ENCODE measurements around the gene TBPL2.

Gene TBPL2

DNA sequence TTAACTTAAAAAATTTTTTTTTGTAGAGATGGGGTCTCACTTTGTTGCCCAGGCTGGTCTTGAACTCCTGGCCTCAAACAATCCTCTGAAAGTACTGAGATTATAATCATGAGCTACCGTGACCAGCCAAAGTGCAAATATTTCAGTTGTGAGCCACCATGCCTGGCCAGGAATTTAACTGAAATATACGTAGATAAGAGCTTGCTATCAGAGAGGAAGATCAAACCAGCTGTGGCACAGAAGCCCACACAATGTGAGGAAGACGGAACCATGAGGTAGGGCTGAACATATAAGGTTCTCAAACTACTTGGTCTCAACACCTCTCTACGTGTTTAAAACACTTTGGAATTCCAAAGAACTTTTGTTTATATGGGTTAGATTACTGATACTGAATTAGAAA, 57.9 kb downstream of the TBPL2 start:
- DNase-seq (ENCODE audit: low spot score) = no peak
- H3K27ac ChIP-seq = peak overlapping the region; percentile 75
- TF ChIP-seq, protein P1, sequence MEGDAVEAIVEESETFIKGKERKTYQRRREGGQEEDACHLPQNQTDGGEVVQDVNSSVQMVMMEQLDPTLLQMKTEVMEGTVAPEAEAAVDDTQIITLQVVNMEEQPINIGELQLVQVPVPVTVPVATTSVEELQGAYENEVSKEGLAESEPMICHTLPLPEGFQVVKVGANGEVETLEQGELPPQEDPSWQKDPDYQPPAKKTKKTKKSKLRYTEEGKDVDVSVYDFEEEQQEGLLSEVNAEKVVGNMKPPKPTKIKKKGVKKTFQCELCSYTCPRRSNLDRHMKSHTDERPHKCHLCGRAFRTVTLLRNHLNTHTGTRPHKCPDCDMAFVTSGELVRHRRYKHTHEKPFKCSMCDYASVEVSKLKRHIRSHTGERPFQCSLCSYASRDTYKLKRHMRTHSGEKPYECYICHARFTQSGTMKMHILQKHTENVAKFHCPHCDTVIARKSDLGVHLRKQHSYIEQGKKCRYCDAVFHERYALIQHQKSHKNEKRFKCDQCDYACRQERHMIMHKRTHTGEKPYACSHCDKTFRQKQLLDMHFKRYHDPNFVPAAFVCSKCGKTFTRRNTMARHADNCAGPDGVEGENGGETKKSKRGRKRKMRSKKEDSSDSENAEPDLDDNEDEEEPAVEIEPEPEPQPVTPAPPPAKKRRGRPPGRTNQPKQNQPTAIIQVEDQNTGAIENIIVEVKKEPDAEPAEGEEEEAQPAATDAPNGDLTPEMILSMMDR (IDR thresholded peaks at IDR 0.05) = no peak
- no peak overlapping the region for H3K4me3 ChIP-seq

DNA sequence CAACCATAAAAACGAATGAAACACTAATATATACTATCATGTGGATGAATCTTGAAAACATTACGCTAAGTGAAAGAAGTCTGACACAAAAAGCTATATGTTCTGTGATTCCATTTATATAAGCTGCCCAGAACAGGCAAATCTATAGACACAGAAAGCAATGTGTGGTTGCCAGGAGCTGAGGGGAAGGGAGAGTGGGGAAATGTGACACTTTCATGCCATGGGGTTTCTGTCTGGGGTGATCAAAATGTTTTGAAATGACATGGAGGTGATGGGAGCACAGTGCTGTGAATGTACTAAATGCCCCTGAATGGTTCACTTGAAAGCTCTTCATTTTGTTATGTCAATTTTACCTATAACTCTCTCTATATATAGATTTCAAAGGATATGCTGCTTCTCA, 58.9 kb downstream of the TBPL2 start:
- peak overlapping the region in 1 of 2 donors; percentile 75 for H3K27ac ChIP-seq
- DNase-seq (ENCODE audit: low spot score) = no peak
- H3K4me3 ChIP-seq = no peak overlapping the region
- TF ChIP-seq, protein P1 (IDR thresholded peaks at IDR 0.05) = no peak

DNA sequence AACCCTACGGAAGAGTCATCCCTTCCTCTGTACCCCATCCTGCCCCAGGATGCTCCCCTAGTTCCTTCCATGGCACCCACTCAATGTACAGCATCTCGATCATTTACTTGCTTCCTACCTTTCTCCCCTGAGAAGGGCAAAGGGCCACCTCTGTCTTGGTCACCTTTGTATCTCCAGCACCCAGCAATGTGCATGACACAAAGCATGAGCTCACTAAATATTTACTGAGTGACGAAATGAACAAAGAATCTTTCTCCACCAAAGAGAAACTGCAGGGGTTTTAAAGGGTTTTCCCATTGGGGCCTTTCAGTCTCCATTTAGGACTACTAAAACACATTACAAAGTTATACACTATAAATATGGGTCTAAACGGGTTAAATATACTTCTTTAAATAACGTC, 59.4 kb downstream of the TBPL2 start:
- Histone ChIP-seq H3K27ac (peak overlapping the region in 1 of 2 donors; percentile 75), H3K4me3 (no peak overlapping the region)
- no peak for DNase-seq (ENCODE audit: low spot score)
- TF ChIP-seq, protein P1 (IDR thresholded peaks at IDR 0.05) = no peak

DNA sequence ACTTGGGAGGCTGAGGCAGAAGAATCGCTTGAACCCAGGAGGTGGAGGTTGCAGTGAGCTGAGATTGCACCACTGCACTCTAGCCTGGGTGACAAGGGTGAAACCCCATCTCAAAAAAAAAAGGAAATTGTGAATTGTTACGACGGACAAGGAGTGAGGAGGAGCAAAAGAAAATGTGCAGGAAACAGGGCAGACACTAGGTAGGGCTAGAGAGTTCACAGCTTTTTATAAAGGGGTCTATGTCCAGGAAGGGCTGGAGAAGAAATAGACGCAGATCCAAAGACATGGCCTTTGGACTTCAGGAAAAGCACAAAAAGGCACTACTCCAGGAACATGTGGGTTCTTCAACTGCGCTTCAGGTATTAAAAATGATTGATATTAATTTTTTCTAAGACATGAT, 63.2 kb downstream of the TBPL2 start:
- no peak for DNase-seq (ENCODE audit: low spot score)
- no peak overlapping the region for H3K27ac ChIP-seq
- TF ChIP-seq, protein P1 (IDR thresholded peaks at IDR 0.05) = no peak
- no peak overlapping the region for H3K4me3 ChIP-seq

DNA sequence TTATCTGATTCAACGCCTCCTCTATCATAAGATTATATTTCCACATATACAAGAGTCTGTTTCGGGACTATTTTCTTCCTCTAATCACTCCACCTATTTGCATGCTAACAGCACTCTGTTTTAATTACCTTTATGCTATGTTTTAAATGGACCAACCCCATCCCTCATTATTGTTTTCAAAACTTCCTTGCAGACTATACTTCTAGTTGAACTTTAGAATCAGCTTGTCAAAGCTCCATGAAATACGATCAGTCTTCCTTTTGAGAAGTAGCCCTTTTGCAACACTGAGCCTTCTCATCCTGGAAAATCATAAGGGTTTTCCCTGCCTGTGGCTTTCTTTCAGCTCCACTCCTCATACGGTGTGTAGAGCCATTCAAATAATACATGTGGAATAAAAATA, 65.6 kb downstream of the TBPL2 start:
- no peak overlapping the region for H3K27ac ChIP-seq
- no peak overlapping the region for H3K4me3 ChIP-seq
- DNase-seq (ENCODE audit: low spot score) = no peak
- TF ChIP-seq, protein P1 (IDR thresholded peaks at IDR 0.05) = no peak

DNA sequence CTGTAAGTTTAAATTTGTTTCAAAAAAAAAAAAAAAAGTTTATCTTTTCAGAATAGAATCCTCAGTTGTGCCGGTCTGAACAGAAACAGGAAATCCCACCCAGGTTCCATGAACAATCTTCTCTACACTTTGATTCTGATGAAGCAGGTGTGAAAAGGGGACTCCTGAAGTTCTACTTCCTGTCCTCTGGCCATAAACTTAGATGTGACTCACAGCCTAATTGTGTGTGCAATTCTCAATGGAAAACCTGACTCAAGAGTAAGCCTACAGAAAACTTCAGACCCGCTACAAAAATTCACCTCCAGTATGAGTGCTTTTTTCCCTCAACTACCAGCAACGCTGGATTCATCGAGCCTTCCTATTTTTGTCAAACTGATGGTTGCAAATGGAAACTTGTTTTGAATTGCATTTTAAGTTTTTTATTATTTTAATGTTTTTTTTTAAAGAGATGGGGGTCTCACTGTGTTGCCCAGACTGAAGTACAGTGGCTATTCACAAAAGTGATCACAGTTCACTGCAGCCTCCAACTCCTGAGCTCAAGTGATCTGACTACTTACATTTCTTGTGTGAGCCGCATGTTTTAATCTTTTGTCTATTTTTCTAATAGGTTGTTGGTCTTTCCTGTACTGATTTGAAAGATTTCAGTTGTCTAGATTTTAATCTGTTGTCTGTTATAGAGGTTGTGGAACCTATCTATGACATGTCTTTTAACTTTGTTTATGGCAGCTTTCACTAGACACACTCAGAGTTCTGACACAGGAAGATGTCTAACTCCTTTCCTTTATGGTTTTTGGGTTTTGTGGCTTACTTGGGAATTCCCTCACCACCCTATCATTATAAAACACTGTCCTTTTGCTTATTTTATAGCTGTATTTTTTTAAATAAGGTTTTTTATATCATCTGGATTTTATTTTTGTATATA, 66.4 kb downstream of the TBPL2 start:
- TF ChIP-seq, protein P1 (IDR thresholded peaks at IDR 0.05) = no peak
- no peak for DNase-seq (ENCODE audit: low spot score)
- Histone ChIP-seq H3K27ac (no peak overlapping the region), H3K4me3 (no peak overlapping the region)

DNA sequence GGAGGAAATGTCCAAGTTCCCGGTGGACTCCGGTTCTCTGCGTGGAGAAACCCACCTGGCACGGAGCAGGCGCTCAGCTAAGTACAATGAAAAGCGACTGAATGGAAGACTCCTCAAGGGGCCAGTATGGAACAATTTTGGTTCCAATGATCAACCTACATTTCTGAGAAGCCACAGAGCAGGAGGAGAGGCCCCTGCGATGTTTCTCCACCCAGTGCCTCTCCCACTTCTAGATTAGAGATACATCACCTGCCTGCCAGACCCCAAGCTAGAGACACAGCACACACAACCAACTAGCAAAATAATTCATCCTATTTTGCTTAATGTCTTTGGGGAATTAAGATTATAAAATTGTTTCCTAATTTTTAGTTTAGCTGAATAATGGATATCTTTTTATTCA, 67.6 kb downstream of the TBPL2 start:
- no peak for DNase-seq (ENCODE audit: low spot score)
- no peak overlapping the region for H3K27ac ChIP-seq
- TF ChIP-seq, protein P1 (IDR thresholded peaks at IDR 0.05) = no peak
- H3K4me3 ChIP-seq = no peak overlapping the region

Data from coronary artery (tissue), 2 donors.